EL (cell line): ENCODE results near the gene COL9A1.
"Not testable (repeated sequence)": the region's sequence is repeated elsewhere in the genome, so short reads cannot be mapped to it uniquely, and the experiment has no call there.

ENCODE experiments used
- DNase-seq: peaks from one replicate; pipeline ENCODE4 v3.0.0-alpha.2; 2016

COL9A1 gene

DNA sequence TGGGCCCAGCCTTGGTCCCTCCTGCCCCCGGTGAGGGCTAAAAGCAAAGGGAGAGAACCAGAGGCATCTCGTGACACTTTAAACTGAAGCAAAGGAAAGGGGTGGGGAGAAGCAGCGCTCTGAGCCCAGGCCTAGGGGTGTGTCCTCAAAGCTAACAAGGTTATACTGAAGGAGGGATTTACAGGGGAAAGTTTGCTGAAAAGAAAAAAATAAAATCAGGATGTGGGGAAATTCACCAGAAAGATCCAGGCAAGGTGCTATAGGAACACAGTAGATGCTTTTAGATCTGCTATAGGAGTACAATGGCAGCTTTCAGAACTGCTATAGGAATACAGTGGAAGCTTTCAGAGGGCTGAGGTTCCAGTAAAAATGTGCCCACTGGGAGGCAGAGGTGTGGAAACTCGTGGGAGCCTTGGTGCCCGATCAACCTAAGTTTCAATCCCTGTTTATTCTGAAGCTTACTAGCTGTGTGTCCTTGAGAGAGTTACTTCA, at the start of gene COL9A1:
Gene COL9A1, minus strand, starts transcription at position 51 of the 492 bp plus-strand sequence. CDS start 160 bp downstream, outside the sequence.
- DNase-seq = no peak

DNA sequence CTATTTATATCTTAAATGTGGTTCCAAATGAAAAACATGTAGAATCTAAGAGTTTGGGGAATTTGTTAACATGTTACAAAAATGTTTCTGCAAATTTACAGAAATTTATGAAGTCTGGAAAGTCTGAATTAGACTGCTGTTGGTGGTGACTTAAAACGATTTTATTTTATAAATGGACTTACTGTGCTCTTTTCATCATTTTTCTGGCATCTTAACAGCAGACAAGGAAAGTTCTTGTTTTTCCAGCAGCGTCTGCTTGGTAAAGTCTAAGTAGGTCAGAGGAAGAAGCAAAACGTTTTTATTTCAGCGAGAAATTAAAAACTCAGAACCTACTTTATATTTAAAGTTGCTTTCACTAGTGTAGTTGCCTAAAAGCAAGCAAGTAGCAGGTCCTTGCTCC, 48.6 kb upstream of the COL9A1 start:
- DNase-seq = no peak

DNA sequence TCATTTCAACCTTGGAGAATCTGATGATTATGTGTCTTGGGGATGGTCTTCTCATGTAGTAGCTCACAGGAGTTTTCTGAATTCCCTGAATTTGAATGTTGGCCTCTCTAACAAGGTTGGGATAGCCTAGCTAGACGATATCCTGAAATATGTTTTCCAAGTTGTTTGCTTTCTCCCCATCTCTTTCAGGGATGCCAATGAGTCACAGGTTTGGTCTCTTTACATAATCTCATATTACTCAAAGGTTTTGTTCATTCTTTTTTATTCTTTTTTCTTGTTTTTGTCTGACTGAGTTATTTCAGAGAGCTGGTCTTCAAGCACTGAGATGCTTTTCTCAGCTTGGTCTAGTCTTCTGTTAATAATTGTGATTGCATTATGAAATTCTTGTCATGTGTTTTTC, 42.7 kb upstream of the COL9A1 start:
- no peak for DNase-seq

DNA sequence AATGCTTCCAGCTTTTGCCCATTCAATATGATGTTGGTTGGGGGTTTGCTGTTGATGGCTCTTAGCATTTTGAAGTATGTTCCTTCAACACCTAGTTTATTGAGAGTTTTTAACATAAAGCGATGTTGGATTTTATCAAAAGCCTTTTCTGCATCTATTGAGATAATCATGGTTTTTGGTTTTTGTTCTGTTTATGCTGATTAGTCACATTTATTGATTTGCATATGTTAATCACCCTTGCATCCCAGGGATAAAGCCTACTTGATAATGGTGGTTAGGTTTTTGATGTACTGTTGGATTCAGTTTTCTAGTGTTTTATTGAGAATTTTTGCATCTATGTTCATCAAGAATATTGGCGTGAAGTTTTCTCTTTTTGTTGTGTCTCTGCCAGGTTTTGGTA, 40.4 kb upstream of the COL9A1 start:
- DNase-seq = no peak

DNA sequence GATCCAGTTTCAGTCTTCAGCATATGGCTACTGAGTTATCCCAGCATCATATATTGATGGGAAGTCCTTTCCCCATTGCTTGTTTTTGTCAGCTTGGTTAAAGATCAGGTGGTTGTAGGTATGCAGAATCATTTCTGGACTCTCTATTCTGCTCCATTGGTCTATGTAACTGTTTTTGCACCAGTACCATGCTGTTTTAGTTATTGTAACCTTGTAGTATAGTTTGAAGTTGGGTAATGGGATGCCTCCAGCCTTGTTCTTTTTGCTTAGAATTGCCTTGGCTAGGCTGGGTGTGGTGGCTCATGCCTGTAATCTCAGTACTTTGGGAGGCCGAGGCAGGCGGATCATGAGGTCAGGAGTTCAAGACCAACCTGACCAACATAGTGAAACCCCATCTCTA, 36.9 kb upstream of the COL9A1 start:
- DNase-seq = not testable (repeated sequence)

GRCh38 chr6:70338775-70339174, 35.9 kb upstream of the COL9A1 start:
- DNase-seq = no peak

DNA sequence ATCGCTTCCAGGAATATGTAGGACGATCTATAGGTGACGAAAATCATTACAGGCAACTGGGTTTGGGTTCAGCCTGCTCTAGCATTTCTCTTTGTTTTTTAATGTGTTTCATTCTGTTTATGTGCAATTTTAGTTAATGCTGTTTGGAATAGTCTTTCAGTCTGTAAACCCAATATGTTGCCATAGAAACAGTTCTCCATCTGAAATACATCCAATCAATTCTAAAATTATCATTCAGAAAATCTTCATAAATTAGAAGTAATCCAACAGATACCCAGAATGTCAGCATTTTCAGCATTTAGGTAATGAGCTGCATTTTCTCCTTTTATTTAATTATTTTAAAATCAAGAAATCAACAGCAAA, 34.8 kb upstream of the COL9A1 start:
- DNase-seq = no peak

DNA sequence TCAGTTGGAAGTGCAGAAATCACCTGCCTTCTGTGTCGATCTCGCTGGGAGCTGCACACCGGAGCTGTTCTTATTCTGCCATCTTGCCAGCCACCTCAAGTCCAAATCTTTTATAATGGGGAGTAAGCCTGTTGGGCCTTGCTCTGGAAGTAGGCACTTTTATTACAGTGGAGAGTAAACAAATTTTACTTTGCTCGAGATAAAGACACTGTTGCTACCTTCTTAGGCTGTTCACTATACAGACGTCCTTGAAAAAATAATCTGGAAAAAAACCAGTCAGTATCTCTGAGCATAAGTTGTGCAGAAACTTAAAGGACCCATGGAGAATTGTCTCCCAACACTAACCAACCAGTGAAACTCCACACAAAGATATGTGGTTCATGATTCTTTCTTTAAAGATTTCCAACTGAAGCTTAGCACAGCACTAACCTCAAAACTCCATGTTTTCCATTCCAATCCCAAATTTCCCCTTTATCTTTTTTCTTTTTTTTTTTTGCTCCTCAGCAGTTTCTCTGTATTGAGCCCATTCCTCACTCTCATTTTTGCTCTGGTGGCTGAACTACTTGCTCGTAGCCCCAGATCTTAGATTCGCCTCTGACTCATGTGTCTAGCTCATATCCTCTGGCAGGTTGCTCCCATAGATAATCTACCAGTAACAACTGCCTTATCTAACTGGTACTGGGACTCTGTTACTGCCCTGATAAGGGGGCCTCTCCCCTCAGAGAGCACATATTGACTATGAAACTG, 34.3 kb upstream of the COL9A1 start:
- DNase-seq = no peak

DNA sequence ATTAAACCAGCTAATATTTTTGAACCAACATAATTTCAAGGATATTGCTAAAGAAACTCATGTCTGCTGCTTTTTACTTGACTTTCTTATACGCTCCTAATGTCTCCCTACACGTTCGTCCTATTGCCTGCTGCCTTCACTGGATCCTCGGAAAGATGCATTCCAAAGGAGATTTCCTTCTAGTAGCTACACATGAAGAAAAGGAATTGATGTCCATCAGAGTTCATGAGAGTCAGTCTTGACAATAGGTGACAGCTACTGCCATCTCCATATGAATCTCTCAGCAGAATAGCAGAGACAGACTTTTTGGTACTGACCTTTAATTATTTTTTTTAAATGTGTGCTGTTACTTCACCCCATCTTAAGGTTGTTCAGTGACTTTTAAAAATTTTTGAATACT, 24.2 kb upstream of the COL9A1 start:
- no peak for DNase-seq

DNA sequence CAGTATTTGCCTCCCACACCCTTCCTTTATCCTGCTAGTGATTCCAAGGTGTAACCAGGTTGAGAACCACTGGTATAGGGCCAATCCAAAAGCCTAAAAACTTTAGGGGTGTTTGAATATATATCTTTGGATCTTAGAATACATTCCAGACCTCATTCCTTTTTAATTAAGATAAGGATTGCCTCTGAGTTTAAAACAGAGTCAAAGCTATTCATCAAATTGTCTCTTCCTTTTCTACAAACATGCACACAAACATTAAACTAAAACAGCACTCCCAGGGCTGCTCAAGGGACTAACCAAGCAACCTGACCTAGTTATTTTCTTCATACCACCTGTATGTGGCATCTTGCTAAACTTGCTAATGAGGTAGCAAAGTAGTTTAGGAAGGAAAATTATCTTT, 22.1 kb upstream of the COL9A1 start:
- no peak for DNase-seq

- DNase-seq = not testable (repeated sequence)
Measured at GRCh38 chr6:70317799-70318198, 14.9 kb upstream of the COL9A1 start.

DNA sequence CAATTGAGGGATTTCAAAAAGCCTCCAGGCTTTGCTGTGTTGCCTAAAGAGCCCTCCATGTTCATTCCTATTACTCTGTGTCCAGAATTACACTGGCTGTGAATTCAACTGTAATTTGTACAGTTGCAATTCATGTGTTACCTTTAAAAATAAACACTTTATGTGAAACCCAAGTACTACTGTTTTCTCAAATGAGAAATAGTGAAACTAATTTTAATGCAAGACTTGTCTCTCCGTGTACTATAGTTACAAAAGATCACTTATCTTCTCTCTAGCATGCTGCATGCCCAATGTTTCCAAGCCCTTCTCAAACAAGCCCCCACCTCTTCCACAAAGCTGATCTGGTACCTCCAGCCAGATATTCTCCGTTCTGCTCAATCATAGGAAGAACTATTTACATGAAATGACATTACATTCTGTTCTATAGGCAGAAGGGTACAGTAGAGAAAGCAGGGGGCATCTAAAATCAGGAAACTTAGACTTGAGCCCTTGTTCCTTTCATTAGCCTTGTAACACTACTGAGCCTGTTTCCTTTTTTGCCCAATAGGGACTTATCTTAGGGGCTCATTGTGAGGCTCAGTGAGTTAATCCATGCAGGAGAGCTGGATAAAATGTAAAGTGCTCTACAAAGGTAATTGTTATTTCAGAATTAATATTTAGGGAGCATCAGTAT, 12.3 kb upstream of the COL9A1 start:
- DNase-seq = no peak

DNA sequence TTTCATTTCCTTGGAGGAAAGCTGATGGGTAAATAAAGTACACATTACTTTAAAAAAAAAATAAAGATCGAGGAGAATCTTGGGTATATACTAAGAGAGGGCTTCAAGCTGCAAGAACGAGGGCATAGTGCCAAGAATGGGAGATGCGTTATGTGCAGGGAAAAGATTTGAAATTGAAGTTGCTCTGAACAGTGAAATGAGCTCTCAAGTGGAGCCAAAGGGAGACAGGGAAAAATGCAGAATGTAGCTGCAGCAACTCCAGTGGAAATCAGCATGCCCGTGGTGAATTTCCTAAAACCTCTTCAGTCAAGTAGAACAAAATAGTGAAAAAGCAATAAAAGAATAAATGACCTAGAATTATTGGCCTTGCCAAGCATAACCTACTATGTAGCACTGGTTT, 11.4 kb upstream of the COL9A1 start:
- no peak for DNase-seq

GRCh38 chr6:70312165-70312745, 9.4 kb upstream of the COL9A1 start:
- peak; percentile 77 for DNase-seq

DNA sequence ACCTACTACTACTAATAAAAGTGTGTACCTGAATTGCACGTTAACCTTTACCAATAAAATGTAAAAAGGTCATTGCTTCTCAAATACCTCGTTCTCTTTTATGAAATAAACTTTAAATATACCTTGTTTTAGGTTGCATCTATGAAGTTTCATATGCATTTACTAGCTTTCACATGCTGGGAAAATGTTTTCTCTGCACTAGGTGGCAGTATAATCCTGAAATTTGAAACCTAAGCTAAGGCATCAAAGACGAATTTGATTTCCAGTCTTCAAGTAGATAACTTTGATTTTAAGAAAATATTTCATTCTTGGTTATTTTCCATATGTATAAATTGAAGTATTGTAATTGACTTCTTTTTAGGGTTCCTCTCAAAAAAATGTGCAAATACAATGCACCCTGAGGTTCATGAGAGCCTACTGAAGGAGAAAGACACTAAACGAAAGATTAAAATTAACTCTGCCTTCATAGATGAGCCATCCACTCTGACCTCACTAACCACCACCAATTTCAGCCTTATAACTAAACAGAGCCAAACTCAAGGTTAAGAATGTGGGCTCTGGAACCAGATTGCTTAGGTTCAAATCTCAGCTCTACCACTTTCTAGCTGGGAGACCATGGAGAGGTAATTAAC, 7.3 kb upstream of the COL9A1 start:
- DNase-seq = peak; percentile 32

DNA sequence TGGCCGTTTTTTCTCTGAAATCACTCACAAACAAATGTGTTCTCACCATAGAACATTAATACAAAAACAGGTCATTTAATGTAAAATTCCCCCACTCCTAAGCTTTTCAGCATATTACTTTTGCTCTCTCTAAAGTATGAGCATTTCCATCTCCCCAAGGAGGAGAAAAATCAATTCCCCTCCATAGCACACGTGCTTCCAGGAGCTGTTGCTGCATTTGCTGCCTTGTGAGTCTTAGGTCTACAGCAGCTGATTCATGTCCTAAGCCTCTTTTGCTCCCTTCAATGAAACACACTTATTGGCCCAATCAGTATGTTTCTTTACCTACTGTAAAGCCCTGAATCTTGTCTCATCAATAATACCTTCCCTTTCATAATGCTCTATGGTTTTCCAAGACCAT, 6.4 kb upstream of the COL9A1 start:
- DNase-seq = no peak

- not testable (repeated sequence) for DNase-seq
Measured at GRCh38 chr6:70308142-70308541, 5.3 kb upstream of the COL9A1 start.

DNA sequence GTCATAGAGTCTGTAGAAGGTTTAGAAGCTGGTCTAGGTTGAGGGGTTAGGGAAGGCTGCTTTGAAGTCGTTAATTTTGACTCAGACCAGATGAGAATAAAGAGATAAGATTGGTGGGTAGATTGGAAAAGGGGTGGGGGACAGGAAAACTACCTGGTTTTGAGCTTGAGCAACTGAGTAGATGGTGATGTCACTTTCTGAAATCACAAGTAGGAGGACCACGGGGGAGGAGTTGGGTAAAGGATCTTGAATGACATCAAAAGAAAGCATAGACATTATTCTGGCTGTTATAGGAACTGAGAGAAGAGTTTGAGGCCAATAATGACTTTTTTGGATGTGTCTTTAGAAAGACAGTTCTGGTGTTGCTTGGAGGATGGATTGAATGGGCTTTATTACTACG, 4.1 kb upstream of the COL9A1 start:
- no peak for DNase-seq

- no peak for DNase-seq
Measured at GRCh38 chr6:70304616-70305015, 1.7 kb upstream of the COL9A1 start.

DNA sequence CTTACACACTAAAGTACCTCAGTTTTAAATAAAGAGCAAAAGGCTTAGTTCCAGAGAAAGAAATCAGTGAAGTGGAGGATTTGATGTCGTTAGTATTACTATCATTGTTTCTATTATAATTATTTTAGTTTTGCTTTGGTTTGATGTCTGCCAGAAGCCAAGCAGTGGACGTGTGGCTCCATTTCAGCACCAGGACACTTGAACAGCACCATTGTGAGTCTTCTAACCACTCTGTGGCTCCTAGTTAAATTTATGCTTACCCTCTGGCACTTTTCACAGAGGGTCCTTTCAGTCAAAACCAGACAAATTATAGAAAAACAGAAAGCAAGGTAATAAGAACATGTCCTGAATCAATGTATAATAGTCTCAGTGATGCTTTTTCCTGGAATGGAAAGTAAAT, 3.4 kb downstream of the COL9A1 start:
- no peak for DNase-seq

DNA sequence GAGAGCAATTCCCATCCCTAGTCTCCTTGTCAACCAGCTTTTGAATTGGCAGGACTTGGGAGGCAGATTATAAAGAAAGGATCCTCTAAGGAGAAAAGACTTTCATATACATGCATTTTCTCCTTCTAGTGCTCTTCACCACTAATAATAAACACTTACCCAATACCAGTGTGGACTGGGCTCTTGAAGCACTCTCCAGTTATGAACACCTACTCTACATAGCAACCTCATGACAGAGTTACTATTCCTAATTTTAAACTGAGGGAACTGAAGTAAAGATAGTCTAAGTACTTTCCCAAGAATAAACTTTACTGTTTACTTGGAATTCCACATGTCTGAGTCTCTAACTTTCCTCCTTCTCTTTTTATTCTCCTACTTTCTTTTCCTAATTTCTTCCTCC, 4.8 kb downstream of the COL9A1 start:
- no peak for DNase-seq

DNA sequence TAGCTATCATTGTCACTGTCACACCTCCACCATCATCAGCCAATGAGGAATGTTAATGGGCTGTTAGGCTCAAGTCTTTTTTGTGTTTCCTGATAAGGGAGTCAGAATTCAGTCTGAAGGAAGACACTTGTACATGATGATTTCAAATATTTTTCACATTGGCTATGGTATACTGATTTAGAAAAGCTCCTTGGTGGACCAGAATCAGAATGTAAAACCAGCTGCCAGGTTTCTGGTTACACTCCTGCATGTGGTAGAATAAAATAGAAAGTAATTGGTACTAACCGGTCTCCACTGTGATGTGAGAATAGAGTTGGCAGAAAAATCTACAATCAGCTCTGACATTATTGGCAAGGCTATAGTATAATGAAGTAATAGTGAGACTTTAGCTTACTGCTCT, 10.7 kb downstream of the COL9A1 start:
- no peak for DNase-seq

GRCh38 chr6:70289299-70289698, 13.6 kb downstream of the COL9A1 start:
- DNase-seq = no peak

DNA sequence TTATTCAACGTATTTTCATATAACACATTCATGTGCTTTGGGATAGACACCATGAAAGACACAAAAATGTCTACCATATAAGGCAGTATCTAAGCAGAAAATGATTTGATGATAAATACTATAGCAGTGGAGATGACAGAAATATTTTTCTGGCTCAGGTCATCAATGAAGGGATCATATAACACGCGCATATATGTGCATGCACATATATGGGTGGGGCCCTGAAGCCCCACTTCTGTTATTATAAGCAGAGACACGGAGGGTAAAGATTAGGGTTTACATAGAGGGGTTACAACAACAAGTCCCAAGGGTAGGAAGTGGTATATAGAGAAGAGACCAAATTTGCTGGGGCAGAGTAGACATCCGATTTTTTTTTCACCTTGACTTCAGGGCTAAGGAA, 16.0 kb downstream of the COL9A1 start:
- no peak for DNase-seq
